Measurements from ENCODE around the gene MATK.

DNA sequence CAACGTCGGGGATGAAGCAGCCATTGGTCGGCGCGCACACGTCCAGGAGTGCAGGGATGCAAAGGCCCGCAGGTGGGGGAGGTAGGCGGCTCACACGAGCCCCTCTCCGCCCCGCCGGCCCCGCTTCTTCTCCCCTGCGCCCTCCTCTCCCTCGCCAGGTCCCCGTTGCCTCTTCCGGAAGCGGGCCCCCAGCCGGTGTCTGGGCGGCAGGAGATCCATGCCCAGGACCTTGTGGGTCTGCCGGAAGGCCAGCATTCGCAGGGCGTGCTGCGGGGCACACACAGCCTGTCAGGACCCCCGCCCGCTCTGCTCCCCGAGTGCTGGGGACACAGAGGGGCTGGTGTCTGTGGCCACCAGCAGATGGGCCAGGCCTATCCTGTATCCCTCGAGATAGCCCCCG is 19.7 kb upstream of the MATK start:
- TF ChIP-seq, protein P1, sequence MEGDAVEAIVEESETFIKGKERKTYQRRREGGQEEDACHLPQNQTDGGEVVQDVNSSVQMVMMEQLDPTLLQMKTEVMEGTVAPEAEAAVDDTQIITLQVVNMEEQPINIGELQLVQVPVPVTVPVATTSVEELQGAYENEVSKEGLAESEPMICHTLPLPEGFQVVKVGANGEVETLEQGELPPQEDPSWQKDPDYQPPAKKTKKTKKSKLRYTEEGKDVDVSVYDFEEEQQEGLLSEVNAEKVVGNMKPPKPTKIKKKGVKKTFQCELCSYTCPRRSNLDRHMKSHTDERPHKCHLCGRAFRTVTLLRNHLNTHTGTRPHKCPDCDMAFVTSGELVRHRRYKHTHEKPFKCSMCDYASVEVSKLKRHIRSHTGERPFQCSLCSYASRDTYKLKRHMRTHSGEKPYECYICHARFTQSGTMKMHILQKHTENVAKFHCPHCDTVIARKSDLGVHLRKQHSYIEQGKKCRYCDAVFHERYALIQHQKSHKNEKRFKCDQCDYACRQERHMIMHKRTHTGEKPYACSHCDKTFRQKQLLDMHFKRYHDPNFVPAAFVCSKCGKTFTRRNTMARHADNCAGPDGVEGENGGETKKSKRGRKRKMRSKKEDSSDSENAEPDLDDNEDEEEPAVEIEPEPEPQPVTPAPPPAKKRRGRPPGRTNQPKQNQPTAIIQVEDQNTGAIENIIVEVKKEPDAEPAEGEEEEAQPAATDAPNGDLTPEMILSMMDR (conservative IDR thresholded peaks at IDR 0.05; ENCODE audit: low read depth, low read length) = no peak
- no peak for TF ChIP-seq EZH2phosphoT487 (IDR thresholded peaks at IDR 0.05; ENCODE audit: borderline replicate concordance, low read length)
- no peak for TF ChIP-seq EZH2 (IDR thresholded peaks at IDR 0.05; ENCODE audit: low read length, unreplicated experiment)
